Skeletal muscle satellite cell (primary cell): ENCODE data around the gene F2RL3.

Experiments used
- H3K27me3 ChIP-seq: 2 replicates; pipeline ENCODE4 v1.7.0; 2013; ENCODE audit warnings: low read length; ENCODE audit not compliant: control insufficient read depth, insufficient read depth
- H3K36me3 ChIP-seq: 2 replicates; pipeline ENCODE4 v1.7.0; 2013; ENCODE audit warnings: mild to moderate bottlenecking, control low read depth, low read length; ENCODE audit not compliant: insufficient read depth
- H3K4me1 ChIP-seq: 2 replicates; pipeline ENCODE4 v1.7.0; 2013; ENCODE audit warnings: low read length; ENCODE audit not compliant: control insufficient read depth, insufficient read depth
- H3K4me2 ChIP-seq: 2 replicates; pipeline ENCODE4 v1.7.0; 2013; ENCODE audit warnings: mild to moderate bottlenecking, low read length
- H3K4me3 ChIP-seq: 2 replicates; pipeline ENCODE4 v1.7.0; 2013; ENCODE audit warnings: low read length
- H3K9ac ChIP-seq: 2 replicates; pipeline ENCODE4 v1.7.0; 2013; ENCODE audit warnings: mild to moderate bottlenecking, low read depth, low read length, moderate library complexity
- H3K9me3 ChIP-seq: replicated peaks from 2 replicates; pipeline ENCODE4 v1.7.0; 2013; ENCODE audit warnings: mild to moderate bottlenecking, control low read depth, low read length

Gene F2RL3

GRCh38 chr19:16889366-16889882, 625 bp downstream of the F2RL3 start:
- Histone ChIP-seq H3K9me3 (no peaks in the 10 kb centered on the region), H3K36me3 (no peaks in the 10 kb centered on the region), H3K9ac (no peak overlapping the region), H3K4me2 (peak overlapping the region; percentile 65), H3K4me1 (peaks cover 12% of the 10 kb centered on the region), H3K27me3 (peaks cover 19% of the 10 kb centered on the region), H3K4me3 (no peak overlapping the region)

DNA sequence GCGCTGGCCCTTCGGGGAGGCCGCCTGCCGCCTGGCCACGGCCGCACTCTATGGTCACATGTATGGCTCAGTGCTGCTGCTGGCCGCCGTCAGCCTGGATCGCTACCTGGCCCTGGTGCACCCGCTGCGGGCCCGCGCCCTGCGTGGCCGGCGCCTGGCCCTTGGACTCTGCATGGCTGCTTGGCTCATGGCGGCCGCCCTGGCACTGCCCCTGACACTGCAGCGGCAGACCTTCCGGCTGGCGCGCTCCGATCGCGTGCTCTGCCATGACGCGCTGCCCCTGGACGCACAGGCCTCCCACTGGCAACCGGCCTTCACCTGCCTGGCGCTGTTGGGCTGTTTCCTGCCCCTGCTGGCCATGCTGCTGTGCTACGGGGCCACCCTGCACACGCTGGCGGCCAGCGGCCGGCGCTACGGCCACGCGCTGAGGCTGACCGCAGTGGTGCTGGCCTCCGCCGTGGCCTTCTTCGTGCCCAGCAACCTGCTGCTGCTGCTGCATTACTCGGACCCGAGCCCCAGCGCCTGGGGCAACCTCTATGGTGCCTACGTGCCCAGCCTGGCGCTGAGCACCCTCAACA, 1.2 kb downstream of the F2RL3 start:
- peaks cover 12% of the 10 kb centered on the region for H3K4me1 ChIP-seq
- H3K4me3 ChIP-seq, result no peak overlapping the region
- peak overlapping the region; percentile 65 for H3K4me2 ChIP-seq
- no peaks in the 10 kb centered on the region for H3K9me3 ChIP-seq
- H3K36me3 ChIP-seq, result no peaks in the 10 kb centered on the region
- H3K27me3 ChIP-seq, result peaks cover 21% of the 10 kb centered on the region
- no peak overlapping the region for H3K9ac ChIP-seq

GRCh38 chr19:16890461-16891184, 1.8 kb downstream of the F2RL3 start:
- Histone ChIP-seq H3K9me3 (no peaks in the 10 kb centered on the region), H3K4me1 (peaks cover 12% of the 10 kb centered on the region), H3K27me3 (peaks cover 23% of the 10 kb centered on the region), H3K9ac (no peak overlapping the region), H3K36me3 (no peaks in the 10 kb centered on the region), H3K4me2 (no peak overlapping the region), H3K4me3 (no peak overlapping the region)

DNA sequence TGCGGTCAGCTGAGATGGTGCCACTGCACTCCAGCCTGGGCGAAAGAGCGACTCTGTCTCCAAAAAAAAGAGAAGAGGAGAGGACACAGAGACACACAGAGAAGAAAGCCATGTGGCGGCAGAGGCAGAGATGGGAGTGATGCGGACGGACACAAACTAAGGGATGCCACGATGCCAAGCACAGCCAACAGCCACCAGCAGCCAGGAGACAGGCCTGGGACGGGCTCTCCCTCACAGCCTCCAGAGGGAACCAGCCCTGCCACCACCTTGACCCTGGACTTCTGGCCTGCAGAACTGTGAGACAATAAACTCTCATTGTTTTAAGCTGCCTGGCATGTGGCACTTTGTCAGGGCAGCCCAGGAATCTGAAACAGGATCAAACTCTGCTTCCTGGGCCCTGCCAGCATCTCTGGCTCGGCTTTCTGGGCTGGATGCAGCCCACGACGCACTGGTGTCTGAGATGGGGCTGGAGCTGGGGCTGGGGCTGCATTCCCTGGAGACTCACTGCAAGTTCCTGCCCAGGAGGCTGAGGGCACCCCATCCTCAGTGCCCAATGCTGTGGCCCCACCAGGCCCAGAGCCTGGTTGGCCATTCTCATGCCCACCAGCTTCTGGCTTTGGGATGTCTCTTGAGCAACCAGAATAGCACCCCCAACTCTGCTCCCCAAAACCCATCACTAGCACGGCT, 3.0 kb downstream of the F2RL3 start:
- H3K36me3 ChIP-seq, result no peaks in the 10 kb centered on the region
- peaks cover 31% of the 10 kb centered on the region for H3K27me3 ChIP-seq
- H3K9ac ChIP-seq, result no peak overlapping the region
- H3K4me3 ChIP-seq, result no peak overlapping the region
- H3K9me3 ChIP-seq, result no peaks in the 10 kb centered on the region
- no peak overlapping the region for H3K4me2 ChIP-seq
- H3K4me1 ChIP-seq, result peaks cover 19% of the 10 kb centered on the region

DNA sequence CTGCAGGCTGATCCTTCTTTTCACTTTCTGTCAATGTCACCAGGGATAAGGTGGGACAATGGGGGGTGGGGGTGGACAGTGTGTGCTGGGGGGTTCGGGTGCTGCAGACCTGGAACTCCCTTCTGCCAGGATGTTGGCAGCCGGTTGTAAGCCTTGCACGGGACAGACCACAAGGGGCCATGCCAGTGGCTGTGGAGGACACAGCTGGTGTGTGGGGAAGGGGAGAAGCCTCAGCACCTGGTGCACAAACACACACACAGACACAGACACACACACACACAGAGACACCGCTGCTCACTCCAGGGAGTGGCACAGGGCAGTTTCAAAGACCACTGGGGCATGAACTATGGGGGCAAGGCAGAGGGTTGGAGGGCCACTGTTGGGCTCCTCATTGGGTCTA, 3.6 kb downstream of the F2RL3 start:
- Histone ChIP-seq H3K9ac (no peak overlapping the region), H3K27me3 (peaks cover 31% of the 10 kb centered on the region), H3K4me3 (no peak overlapping the region), H3K4me1 (peaks cover 19% of the 10 kb centered on the region), H3K4me2 (no peak overlapping the region), H3K9me3 (no peaks in the 10 kb centered on the region), H3K36me3 (no peaks in the 10 kb centered on the region)

DNA sequence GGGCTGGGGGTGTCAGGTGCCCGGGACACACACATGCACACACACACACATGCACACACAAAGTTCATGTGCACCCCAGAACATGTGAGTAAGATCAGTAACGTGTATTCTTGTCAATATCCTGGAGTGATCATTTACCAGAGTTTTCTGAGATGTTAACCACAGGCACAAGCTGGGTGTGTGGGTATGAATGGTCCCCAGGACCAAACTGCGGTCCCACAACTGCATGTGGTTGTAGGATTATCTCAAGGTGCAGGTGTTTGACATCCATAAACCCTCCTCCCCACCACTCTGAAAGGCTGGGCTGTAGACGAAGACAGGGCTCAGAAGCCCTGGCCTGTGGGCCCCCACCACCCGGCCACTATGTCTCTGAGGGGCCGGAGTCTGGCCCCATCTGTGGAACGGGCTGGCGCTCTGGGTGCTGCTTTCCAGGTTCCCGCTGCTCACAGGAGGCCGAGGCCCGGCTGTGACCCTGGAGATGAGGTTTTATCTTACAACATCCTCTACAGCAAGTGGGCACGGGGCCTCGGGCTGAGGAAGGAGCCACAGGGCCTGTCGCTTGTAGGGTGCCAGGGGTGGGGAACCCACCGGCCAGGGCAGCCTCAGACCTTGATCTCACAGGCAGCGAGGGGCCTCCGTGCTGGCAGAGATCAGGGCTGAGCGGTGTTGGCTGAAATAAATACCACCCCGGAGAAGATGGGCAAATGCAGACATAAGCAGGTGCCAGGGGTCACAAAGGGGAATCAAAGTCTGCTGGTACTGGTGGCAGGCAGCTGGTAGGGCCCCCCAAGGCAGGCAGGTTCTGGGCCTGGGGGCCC, 4.3 kb downstream of the F2RL3 start:
- Histone ChIP-seq H3K4me3 (no peak overlapping the region), H3K27me3 (peaks cover 31% of the 10 kb centered on the region)

GRCh38 chr19:16893686-16893989, 4.8 kb downstream of the F2RL3 start:
- Histone ChIP-seq H3K4me1 (peaks cover 18% of the 10 kb centered on the region), H3K9me3 (no peaks in the 10 kb centered on the region)

More for the DNA sequence above, 4.3 kb downstream of the F2RL3 start:
- no peak overlapping the region for H3K4me2 ChIP-seq
- no peak overlapping the region for H3K9ac ChIP-seq
- H3K36me3 ChIP-seq, result no peaks in the 10 kb centered on the region
- no peaks in the 10 kb centered on the region for H3K9me3 ChIP-seq
- peaks cover 19% of the 10 kb centered on the region for H3K4me1 ChIP-seq

DNA sequence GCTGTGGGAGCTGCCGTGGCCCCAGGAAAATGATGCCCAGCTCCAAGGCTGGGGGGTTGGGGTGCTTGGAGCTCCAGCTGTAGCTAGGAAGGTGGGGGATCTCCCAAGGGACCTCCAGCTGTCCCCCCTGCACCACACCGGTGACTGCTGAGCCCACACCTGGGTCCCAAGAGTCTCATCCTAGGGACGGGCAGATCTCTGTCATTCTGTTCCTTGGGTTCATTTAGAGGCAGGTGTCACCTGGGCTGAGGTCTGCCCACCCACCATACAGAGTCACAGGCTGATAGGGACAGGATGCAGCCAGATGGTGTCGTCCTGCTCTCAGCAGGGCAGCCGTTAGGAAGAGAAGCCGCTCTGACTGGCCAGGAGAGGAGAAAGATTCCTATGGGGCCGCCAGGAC, 5.3 kb downstream of the F2RL3 start:
- Histone ChIP-seq H3K9ac (no peak overlapping the region), H3K4me3 (no peak overlapping the region), H3K4me2 (no peak overlapping the region), H3K27me3 (peaks cover 31% of the 10 kb centered on the region), H3K9me3 (no peaks in the 10 kb centered on the region), H3K36me3 (no peaks in the 10 kb centered on the region), H3K4me1 (peaks cover 13% of the 10 kb centered on the region)

More at GRCh38 chr19:16893686-16893989, 4.8 kb downstream of the F2RL3 start:
- no peaks in the 10 kb centered on the region for H3K36me3 ChIP-seq
- H3K4me3 ChIP-seq, result no peak overlapping the region
- H3K4me2 ChIP-seq, result no peak overlapping the region
- H3K9ac ChIP-seq, result no peak overlapping the region
- H3K27me3 ChIP-seq, result peaks cover 31% of the 10 kb centered on the region

- Histone ChIP-seq H3K9me3 (no peaks in the 10 kb centered on the region), H3K36me3 (no peaks in the 10 kb centered on the region), H3K4me2 (peak overlapping the region; percentile 79), H3K9ac (no peak overlapping the region), H3K27me3 (peaks cover 28% of the 10 kb centered on the region), H3K4me1 (peaks cover 7% of the 10 kb centered on the region), H3K4me3 (no peak overlapping the region)
Observed at GRCh38 chr19:16895467-16896145, 6.8 kb downstream of the F2RL3 start.

DNA sequence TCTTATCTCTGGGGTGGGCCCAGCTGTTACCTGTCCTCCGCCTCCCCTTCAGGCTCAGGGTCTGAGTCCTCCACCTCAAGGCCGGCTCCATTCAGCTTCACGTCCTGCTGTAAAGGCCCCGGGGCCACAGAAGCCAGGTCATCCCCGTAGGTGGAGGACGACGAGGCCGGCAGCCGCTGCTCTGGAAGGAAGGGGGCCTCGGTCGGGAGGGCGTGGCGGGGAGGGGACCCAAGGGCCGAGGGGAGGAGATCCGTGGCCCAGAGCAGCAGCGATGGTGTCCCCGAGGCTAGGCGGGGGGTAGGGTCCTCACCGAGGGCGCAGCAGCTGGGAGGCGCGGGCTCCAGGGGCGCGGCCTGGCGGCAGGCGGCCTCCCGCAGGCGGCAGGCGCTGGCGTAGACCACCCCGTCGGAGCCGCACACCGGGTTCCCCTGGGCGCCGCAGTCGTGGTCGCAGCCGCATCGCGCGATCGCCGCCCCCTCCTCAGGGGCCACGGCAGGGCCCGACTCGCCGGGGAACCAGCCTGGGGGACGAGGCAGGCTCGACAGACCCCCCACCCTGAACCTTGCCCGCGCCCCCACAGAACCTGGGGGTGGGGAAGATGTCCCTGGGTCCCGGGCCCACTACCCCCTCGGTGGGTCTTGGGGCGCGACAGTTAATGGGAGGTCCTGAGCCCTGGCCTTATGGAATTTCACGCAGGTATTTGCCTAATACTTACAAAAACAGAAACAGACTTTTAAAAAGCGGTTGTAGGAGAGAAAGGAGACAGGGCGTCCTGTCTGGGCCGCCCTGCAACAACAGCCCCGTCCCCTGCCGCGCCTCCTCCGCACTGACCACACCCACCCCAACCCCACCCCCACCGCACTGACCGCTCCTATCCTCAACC, 7.6 kb downstream of the F2RL3 start:
- peaks cover 7% of the 10 kb centered on the region for H3K4me1 ChIP-seq
- peaks cover 32% of the 10 kb centered on the region for H3K27me3 ChIP-seq
- no peaks in the 10 kb centered on the region for H3K9me3 ChIP-seq
- peak overlapping the region; percentile 79 for H3K4me2 ChIP-seq
- H3K4me3 ChIP-seq, result peak overlapping the region; percentile 51
- H3K36me3 ChIP-seq, result no peaks in the 10 kb centered on the region
- H3K9ac ChIP-seq, result peak overlapping the region; percentile 11
